ENCODE measurements around the gene PLCD4. TPM values are rescaled to one million over a fixed set of nuclear protein-coding genes. Genes with fewer than 3 reads are reported as not detected.
A peak's percentile ranks its signal among the peaks of the same experiment; 100 is the strongest.

PLCD4 gene
- polyA plus RNA-seq, 2 of the 4 experiments (the other 2 are of a cell fraction): 1.2 to 2.8 TPM

GRCh38 chr2:218585541-218585940 lies 22.2 kb upstream of the PLCD4 start (continued):
- no peak for TF ChIP-seq REST (IDR thresholded peaks at IDR 0.05)
- TF ChIP-seq KDM1A (IDR thresholded peaks at IDR 0.05; ENCODE audit: low read depth): no peak
- TF ChIP-seq HMGXB4 (CRISPR knock-in tag; IDR thresholded peaks at IDR 0.05; ENCODE audit: borderline replicate concordance): no peak
- TF ChIP-seq CHD4 (IDR thresholded peaks at IDR 0.05; ENCODE audit: borderline replicate concordance): no peak

GRCh38 chr2:218605432-218605831 lies 2.3 kb upstream of the PLCD4 start:
- H3K9me3 ChIP-seq: no peaks in the 10 kb centered on the region
- ATAC-seq (no peak), FAIRE-seq (no peak), DNase-seq (ENCODE audit: low read depth in 1 of 2, low spot score in 1 of 2) (no peak)
- no peak for TF ChIP-seq CTCF (IDR thresholded peaks at IDR 0.05)
- no peak for TF ChIP-seq POLR2AphosphoS2 (conservative IDR thresholded peaks at IDR 0.05; ENCODE audit: low read length)
- TF ChIP-seq HOXB5 (CRISPR knock-in tag; IDR thresholded peaks at IDR 0.05): no peak
- TF ChIP-seq CEBPB (IDR thresholded peaks at IDR 0.05): no peak
- TF ChIP-seq ZSCAN20 (CRISPR knock-in tag; IDR thresholded peaks at IDR 0.05): no peak
- no peak for TF ChIP-seq CHD2 (IDR thresholded peaks at IDR 0.05; ENCODE audit: low read length, partially characterized antibody)
- TF ChIP-seq ZC3H11A (IDR thresholded peaks at IDR 0.05): no peak
- TF ChIP-seq HOXB13 (CRISPR knock-in tag; IDR thresholded peaks at IDR 0.05; ENCODE audit: low read depth): no peak
- no peak for TF ChIP-seq FOSL2 (IDR thresholded peaks at IDR 0.05)
- TF ChIP-seq FOSL2 (CRISPR knock-in tag; IDR thresholded peaks at IDR 0.05): no peak
- no peak for TF ChIP-seq ZFP36 (IDR thresholded peaks at IDR 0.05; ENCODE audit: borderline replicate concordance, partially characterized antibody)
- no peak for TF ChIP-seq RFX5 (IDR thresholded peaks at IDR 0.05)
- no peak for TF ChIP-seq TFCP2L1 (CRISPR knock-in tag; IDR thresholded peaks at IDR 0.05)
- no peak for TF ChIP-seq JUN (IDR thresholded peaks at IDR 0.05)
- no peak for TF ChIP-seq ESRRA (IDR thresholded peaks at IDR 0.05; ENCODE audit: borderline replicate concordance, low read length)
- TF ChIP-seq CBX2 (IDR thresholded peaks at IDR 0.05; ENCODE audit: borderline replicate concordance, low read depth): no peak
- TF ChIP-seq JUNB (IDR thresholded peaks at IDR 0.05): no peak
- TF ChIP-seq PHF8 (IDR thresholded peaks at IDR 0.05; ENCODE audit: borderline replicate concordance, low read depth): no peak
- TF ChIP-seq CBX8 (IDR thresholded peaks at IDR 0.05): no peak
- no peak for TF ChIP-seq EP300 (IDR thresholded peaks at IDR 0.05)
- CTCF ChIA-PET: no interaction called here
- no peak overlapping the region for H3K4me3 ChIP-seq
- peak overlapping the region in 1 of 2 experiments; percentile 10; a peak in 1 of 6 replicates for H3K27ac ChIP-seq
- no peak overlapping the region for H3K4me2 ChIP-seq
- 91% methylated on average over 2 of the region's 2 CpGs for WGBS (ENCODE audit: missing lambda C conversion rate)
- POLR2A ChIA-PET: no interaction called here
- peaks cover 26% of the 10 kb centered on the region for H3K4me1 ChIP-seq

Measured in A549 (cell line).